Stomach (tissue), 9 donors: Measurements from ENCODE around the gene DNAJB13. TPM values are rescaled to one million over a fixed set of nuclear protein-coding genes. Genes with fewer than 3 reads are reported as not detected.
"Not testable (repeated sequence)": the region's sequence is repeated elsewhere in the genome, so short reads cannot be mapped to it uniquely, and the experiment has no call there.

Experiments used
- DNase-seq, 2 donors: peaks; one replicate each; pipeline versions ENCODE4 v3.0.0 to v3.0.0-alpha.2; 2013 to 2019
- H3K27ac ChIP-seq, 5 donors: fragments of 200-600 bp in 4 of 5; sonication (generic) in 4 of 5; one replicate each; pipeline ENCODE4 v1.5.1; 2013 to 2019; ENCODE audit warnings: mild to moderate bottlenecking in 1 of 5, moderate library complexity in 1 of 5
- H3K27me3 ChIP-seq, 3 donors: fragments of 200-600 bp; sonication (generic); one replicate each; pipeline ENCODE4 v1.5.1; 2017 to 2019; ENCODE audit warnings: mixed run types in 1 of 3
- H3K36me3 ChIP-seq, 4 donors: fragments of 200-600 bp; sonication (generic); 1 replicate in 3 of 4; 2 replicates in 1 of 4; pipeline ENCODE4 v1.5.1; 2016 to 2019
- H3K4me1 ChIP-seq, 4 donors: fragments of 200-600 bp; sonication (generic); one replicate each; pipeline ENCODE4 v1.5.1; 2016 to 2019
- H3K4me3 ChIP-seq, 4 donors: fragments of 200-600 bp; sonication (generic) in 3 of 4; one replicate each; pipeline ENCODE4 v1.5.1; 2016 to 2019; ENCODE audit warnings: mild to moderate bottlenecking in 1 of 4
- H3K9me3 ChIP-seq, 4 donors: fragments of 200-600 bp; sonication (generic); one replicate each; pipeline ENCODE4 v1.5.1; 2016 to 2019
- EP300 ChIP-seq: sonication (generic); formaldehyde crosslinking; IDR thresholded peaks from one replicate; pipeline ENCODE4 v1.6.1; 2017; ENCODE audit warnings: antibody characterized with exemption
- POLR2A ChIP-seq, 4 donors: fragments of 450-650 bp; IDR thresholded peaks; one replicate each; pipeline ENCODE4 v1.6.1; 2016; ENCODE audit warnings: antibody characterized with exemption in 4 of 4, control low read depth in 2 of 4, mild to moderate bottlenecking in 1 of 4, moderate library complexity in 1 of 4
- POLR2AphosphoS5 ChIP-seq, 3 donors: sonication (generic); formaldehyde crosslinking; IDR thresholded peaks; one replicate each; pipeline ENCODE4 v1.6.1; 2016; ENCODE audit warnings: antibody characterized with exemption in 3 of 3
- WGBS, 5 donors: extraction: QIAGEN DNeasy Blood & Tissue Kit in 3 of 5; methylation state at CpG; one replicate each; pipeline versions ENCODE4 v1.1.5 to v1.1.7; 2013 to 2018; 5-methylcytosine and 5-hydroxymethylcytosine counted together
- intact Hi-C: fragments of 100-400 bp; cut with DNase I; formaldehyde crosslinking; loops from one replicate; pipeline ENCODE4 v1.15.1; 2023; ENCODE audit warnings: low total_unique reads
- polyA plus RNA-seq, 3 donors: library from polyadenylated mRNA; stranded (reverse); fragments of 200-250 nt; gene quantifications; one replicate each; pipeline ENCODE4 v1.2.3, GENCODE V29; 2013
- total RNA-seq, 5 donors: library from RNA; depleted of rRNA; stranded (reverse); fragments of >200 nt; gene quantifications; one replicate each; pipeline versions ENCODE4 v1.1.0 to v1.2.3, GENCODE V29; 2014 to 2016
- TF ChIP-seq, protein P1 (sequence below), 7 experiments: fragments of 450-650 bp in 4 of 7; fragments of 200-600 bp in 3 of 7; sonication (generic) in 3 of 7; IDR thresholded peaks; one replicate each; pipeline ENCODE4 v1.5.1; 2016 to 2019; ENCODE audit warnings: antibody characterized with exemption in 7 of 7, control low read depth in 2 of 7, mild to moderate bottlenecking in 1 of 7
- donor health status: healthy with polysubstance abuse.
- donor health status: Bipolar disorder and iron deficiency.
- donor health status: healthy.

Gene DNAJB13
- total and polyA plus RNA-seq, 8 donors: 0.28 TPM; not detected in 7

DNA sequence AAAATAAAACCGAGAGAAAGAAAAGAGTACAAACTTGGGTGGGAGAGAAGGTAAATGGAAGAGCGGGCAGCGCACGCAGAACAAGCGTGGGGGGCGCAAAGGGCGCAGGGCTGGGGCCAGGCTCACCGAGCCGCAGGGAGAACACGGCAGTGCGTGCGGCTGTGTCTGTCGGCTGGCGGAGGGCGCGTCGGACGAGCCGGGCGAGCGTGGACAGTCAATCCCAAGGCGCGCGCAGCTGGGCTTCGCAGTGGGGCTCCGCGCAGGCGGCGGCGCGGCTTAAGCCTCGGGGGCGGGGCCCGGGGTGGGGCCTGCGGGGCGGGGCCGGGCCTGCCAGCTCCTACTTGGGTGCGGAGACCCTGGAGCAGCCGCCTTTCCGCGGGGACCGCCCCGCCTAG is 31.8 kb downstream of the DNAJB13 start, which contains the start of gene UCP2:
UCP2 (minus strand) TSS at position 249 of the 395 bp plus-strand sequence. CDS start 4,465 bp downstream, outside the sequence.
- TF ChIP-seq POLR2A (IDR thresholded peaks at IDR 0.05) (no peak), EP300 (no peak), POLR2AphosphoS5 (IDR thresholded peaks at IDR 0.05) (peak; percentile 38 to 86 (median 53))
- DNase-seq: peak; percentile 91 to 94
- Histone ChIP-seq H3K27ac (peak within 1 kb of the TSS; percentile 89 to 96 (median 92)), H3K36me3 (peaks cover 3 to 19% (median 14%) of the 10 kb centered on the region in 4 donors), H3K4me3 (peak within 1 kb of the TSS; percentile 57 to 64 (median 62)), H3K4me1 (peaks cover 26 to 62% (median 45%) of the 10 kb centered on the region in 4 donors), H3K27me3 (no peaks in the 10 kb centered on the region), H3K9me3 (no peaks in the 10 kb centered on the region)
- 0 to 2% (median 1%) methylated on average over 22 to 43 of the region's 43 CpGs for whole genome bisulfite sequencing, 5 donors
- intact Hi-C loops: no loop called here

- Histone ChIP-seq H3K36me3 (peaks cover 2 to 13% (median 8%) of the 10 kb centered on the region in 4 donors), H3K27me3 (no peaks in the 10 kb centered on the region), H3K9me3 (no peaks in the 10 kb centered on the region), H3K27ac (peak overlapping the region; percentile 89 to 96 (median 92)), H3K4me1 (peaks cover 26 to 57% (median 43%) of the 10 kb centered on the region in 4 donors), H3K4me3 (peak overlapping the region; percentile 57 to 64 (median 62))
- intact Hi-C loops: no loop called here
- 0 to 2% (median 0%) methylated on average over 37 to 56 of the region's 56 CpGs for WGBS, 5 donors
- TF ChIP-seq POLR2A (IDR thresholded peaks at IDR 0.05): peak in 2 of 4 donors; percentile 32 to 72
- TF ChIP-seq, protein P1, sequence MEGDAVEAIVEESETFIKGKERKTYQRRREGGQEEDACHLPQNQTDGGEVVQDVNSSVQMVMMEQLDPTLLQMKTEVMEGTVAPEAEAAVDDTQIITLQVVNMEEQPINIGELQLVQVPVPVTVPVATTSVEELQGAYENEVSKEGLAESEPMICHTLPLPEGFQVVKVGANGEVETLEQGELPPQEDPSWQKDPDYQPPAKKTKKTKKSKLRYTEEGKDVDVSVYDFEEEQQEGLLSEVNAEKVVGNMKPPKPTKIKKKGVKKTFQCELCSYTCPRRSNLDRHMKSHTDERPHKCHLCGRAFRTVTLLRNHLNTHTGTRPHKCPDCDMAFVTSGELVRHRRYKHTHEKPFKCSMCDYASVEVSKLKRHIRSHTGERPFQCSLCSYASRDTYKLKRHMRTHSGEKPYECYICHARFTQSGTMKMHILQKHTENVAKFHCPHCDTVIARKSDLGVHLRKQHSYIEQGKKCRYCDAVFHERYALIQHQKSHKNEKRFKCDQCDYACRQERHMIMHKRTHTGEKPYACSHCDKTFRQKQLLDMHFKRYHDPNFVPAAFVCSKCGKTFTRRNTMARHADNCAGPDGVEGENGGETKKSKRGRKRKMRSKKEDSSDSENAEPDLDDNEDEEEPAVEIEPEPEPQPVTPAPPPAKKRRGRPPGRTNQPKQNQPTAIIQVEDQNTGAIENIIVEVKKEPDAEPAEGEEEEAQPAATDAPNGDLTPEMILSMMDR (IDR thresholded peaks at IDR 0.05): no peak
- no peak for TF ChIP-seq EP300
- peak; percentile 25 to 90 (median 80) for TF ChIP-seq POLR2AphosphoS5 (IDR thresholded peaks at IDR 0.05)
- peak; percentile 94 to 98 for DNase-seq
These were observed 32.3 kb downstream of the DNAJB13 start for GRCh38 chr11:73982990-73983740.

- Histone ChIP-seq H3K27ac (peak overlapping the region; percentile 89 to 96 (median 92)), H3K36me3 (peaks cover 0 to 5% (median under 1%) of the 10 kb centered on the region in 4 donors), H3K4me3 (peak overlapping the region; percentile 57 to 64 (median 62)), H3K4me1 (peaks cover 26 to 49% (median 38%) of the 10 kb centered on the region in 4 donors), H3K27me3 (no peaks in the 10 kb centered on the region), H3K9me3 (no peaks in the 10 kb centered on the region)
- intact Hi-C loops: no loop called here
- WGBS, 5 donors: 52 to 61% (median 58%) methylated on average over 18 of the region's 18 CpGs
- no peak for DNase-seq
- no peak for TF ChIP-seq POLR2AphosphoS5 (IDR thresholded peaks at IDR 0.05)
These were observed 33.1 kb downstream of the DNAJB13 start for GRCh38 chr11:73983741-73984538.

GRCh38 chr11:73985661-73986060 is 34.8 kb downstream of the DNAJB13 start:
- H3K36me3 ChIP-seq, H3K4me3 ChIP-seq, intact Hi-C loops, DNase-seq, H3K27me3 ChIP-seq, H3K9me3 ChIP-seq, H3K27ac ChIP-seq: not testable (repeated sequence)
- WGBS, 5 donors: 91 to 93% (median 91%) methylated on average over 4 of the region's 4 CpGs
- peaks cover 21 to 32% (median 24%) of the 10 kb centered on the region in 4 donors for H3K4me1 ChIP-seq

DNA sequence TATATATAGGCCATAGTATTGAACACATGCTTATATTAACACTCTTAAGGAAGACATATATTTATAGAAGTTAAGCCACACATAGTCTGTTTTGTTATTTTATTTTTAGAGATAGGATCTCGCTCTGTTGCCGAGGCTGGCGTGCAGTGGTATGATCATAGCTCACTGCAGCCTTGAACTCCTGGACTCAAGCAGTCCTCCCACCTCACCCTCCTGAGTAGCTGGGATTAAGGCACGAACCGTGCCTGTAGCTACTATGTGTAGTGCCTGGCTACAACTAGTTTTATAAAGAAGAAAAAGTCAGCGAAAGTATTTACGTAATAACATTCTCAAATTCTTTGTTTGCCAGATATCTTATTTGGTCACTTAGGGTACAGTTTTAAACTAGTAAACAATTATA is 37.4 kb downstream of the DNAJB13 start:
- peaks cover 8 to 13% (median 9%) of the 10 kb centered on the region in 4 donors for H3K4me1 ChIP-seq
- H3K9me3 ChIP-seq: no peaks in the 10 kb centered on the region
- DNase-seq: no peak
- no peaks in the 10 kb centered on the region for H3K27me3 ChIP-seq
- no peak overlapping the region for H3K4me3 ChIP-seq
- no peak for TF ChIP-seq POLR2AphosphoS5 (IDR thresholded peaks at IDR 0.05)
- no peak for TF ChIP-seq POLR2A (IDR thresholded peaks at IDR 0.05)
- TF ChIP-seq EP300: no peak
- TF ChIP-seq, protein P1 (IDR thresholded peaks at IDR 0.05): no peak
- H3K36me3 ChIP-seq: no peaks in the 10 kb centered on the region
- H3K27ac ChIP-seq: no peak overlapping the region
- 83 to 93% (median 87%) methylated on average over 7 of the region's 7 CpGs for WGBS, 5 donors
- intact Hi-C loops: no loop called here
